ENCODE data around the gene ITGA11. TPM values are rescaled to one million over a fixed set of nuclear protein-coding genes. Genes with fewer than 3 reads are reported as not detected.

The ITGA11 gene
- total and polyA plus RNA-seq, 2 of the 13 experiments (the other 11 are each of a cell fraction or from before 2014, with no cell fraction given): not detected

GRCh38 chr15:68470976-68471375 lies 39.0 kb upstream of the ITGA11 start:
- DNase-seq (ENCODE audit: low spot score) (no peak), ATAC-seq (no peak), FAIRE-seq (no peak)
- WGBS (ENCODE audit: low lambda C conversion rate): 17% methylated on average over 5 of the region's 5 CpGs
- intact Hi-C loops (cut with micrococcal nuclease; ENCODE audit: unreplicated experiment): no loop called here
- H3K79me2 ChIP-seq (ENCODE audit: insufficient read depth, low read length): no peaks in the 10 kb centered on the region
- POLR2A ChIA-PET: no interaction called here
- no peak overlapping the region for H3K9ac ChIP-seq (ENCODE audit: insufficient read depth, low read depth, low read length)
- H3K27ac ChIP-seq (ENCODE audit: extremely low read length, insufficient read depth, low read length): no peak overlapping the region
- TF ChIP-seq GABPB1 (CRISPR knock-in tag; IDR thresholded peaks at IDR 0.05): no peak
- TF ChIP-seq ZSCAN30 (CRISPR knock-in tag; IDR thresholded peaks at IDR 0.05): no peak
- no peak for TF ChIP-seq KMT2B (CRISPR knock-in tag; IDR thresholded peaks at IDR 0.05)
- TF ChIP-seq ZNF781 (CRISPR knock-in tag; IDR thresholded peaks at IDR 0.05; ENCODE audit: borderline replicate concordance, not compliant biosample characterization): no peak
- TF ChIP-seq, protein P1, sequence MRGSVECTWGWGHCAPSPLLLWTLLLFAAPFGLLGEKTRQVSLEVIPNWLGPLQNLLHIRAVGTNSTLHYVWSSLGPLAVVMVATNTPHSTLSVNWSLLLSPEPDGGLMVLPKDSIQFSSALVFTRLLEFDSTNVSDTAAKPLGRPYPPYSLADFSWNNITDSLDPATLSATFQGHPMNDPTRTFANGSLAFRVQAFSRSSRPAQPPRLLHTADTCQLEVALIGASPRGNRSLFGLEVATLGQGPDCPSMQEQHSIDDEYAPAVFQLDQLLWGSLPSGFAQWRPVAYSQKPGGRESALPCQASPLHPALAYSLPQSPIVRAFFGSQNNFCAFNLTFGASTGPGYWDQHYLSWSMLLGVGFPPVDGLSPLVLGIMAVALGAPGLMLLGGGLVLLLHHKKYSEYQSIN (CRISPR knock-in tag; IDR thresholded peaks at IDR 0.05; ENCODE audit: borderline replicate concordance): no peak
- no peak for TF ChIP-seq ATAD3A (CRISPR knock-in tag; IDR thresholded peaks at IDR 0.05)
- TF ChIP-seq KDM2A (CRISPR knock-in tag; IDR thresholded peaks at IDR 0.05; ENCODE audit: borderline replicate concordance, low read depth): no peak
- TF ChIP-seq TEAD3 (CRISPR knock-in tag; optimal IDR thresholded peaks at IDR 0.05; ENCODE audit: borderline replicate concordance): no peak
- TF ChIP-seq PREB (CRISPR knock-in tag; IDR thresholded peaks at IDR 0.05): no peak
- no peak for TF ChIP-seq THAP11 (CRISPR knock-in tag; IDR thresholded peaks at IDR 0.05)
- no peak for TF ChIP-seq ZSCAN25 (CRISPR knock-in tag; IDR thresholded peaks at IDR 0.05)
- TF ChIP-seq REL (CRISPR knock-in tag; conservative IDR thresholded peaks at IDR 0.05): no peak
- TF ChIP-seq BCL6 (CRISPR knock-in tag; IDR thresholded peaks at IDR 0.05): no peak
- TF ChIP-seq ATRX (CRISPR knock-in tag; IDR thresholded peaks at IDR 0.05; ENCODE audit: borderline replicate concordance): no peak
- TF ChIP-seq PBX2 (CRISPR knock-in tag; IDR thresholded peaks at IDR 0.05): no peak
- no peaks in the 10 kb centered on the region for H3K9me3 ChIP-seq (ENCODE audit: low read length)
- no peaks in the 10 kb centered on the region for H3K36me3 ChIP-seq (replicated peaks in 1 of 2; ENCODE audit: control insufficient read depth in 1 of 2, insufficient read depth in 2 of 2, low read length in 2 of 2)
- H3K4me1 ChIP-seq (ENCODE audit: insufficient read depth, low read length): no peaks in the 10 kb centered on the region
- no peak overlapping the region for H2AFZ ChIP-seq (ENCODE audit: low read length)
- in situ Hi-C loops (cut with HindIII; ENCODE audit: extremely low pct_ligation_motif_present, low pct_unique_long_range_greater_than_20kb): no loop called here
- no peak overlapping the region for H3K4me2 ChIP-seq (ENCODE audit: low read depth, low read length)
- no peaks in the 10 kb centered on the region for H4K20me1 ChIP-seq (ENCODE audit: insufficient read depth, low read length)
- CTCF ChIA-PET (ENCODE audit: low intra/inter-chr PET ratio, low total read pairs): no interaction called here
- no TSS peak for BruUV-seq (replicated peaks)
- peaks cover 0 to 30% of the 10 kb centered on the region in 2 experiments; a peak in 3 of 5 replicates for H3K27me3 ChIP-seq (ENCODE audit: control insufficient read depth in 1 of 2, insufficient read depth in 2 of 2, low read length in 2 of 2)
- H3K4me3 ChIP-seq (replicated peaks in 1 of 3; ENCODE audit: insufficient read depth in 1 of 3, low read depth in 2 of 3, low read length in 3 of 3): no peak overlapping the region
